ENCODE data around the gene ZNF423.

The ZNF423 gene

GRCh38 chr16:49636608-49637007 is 219.3 kb downstream of the ZNF423 start:
- DNase-seq = no peak

- DNase-seq = no peak
These were observed 220.0 kb downstream of the ZNF423 start for GRCh38 chr16:49635591-49636581.

GRCh38 chr16:49635009-49635350 is 220.9 kb downstream of the ZNF423 start:
- DNase-seq = no peak

GRCh38 chr16:49634235-49635008 is 221.5 kb downstream of the ZNF423 start:
- DNase-seq = no peak

- DNase-seq = no peak
These were observed 223.1 kb downstream of the ZNF423 start for GRCh38 chr16:49632795-49633184.

GRCh38 chr16:49632086-49632794 is 223.7 kb downstream of the ZNF423 start:
- DNase-seq = no peak

GRCh38 chr16:49631187-49632041 is 224.5 kb downstream of the ZNF423 start:
- no peak for DNase-seq

GRCh38 chr16:49630783-49631182 is 225.1 kb downstream of the ZNF423 start:
- DNase-seq = no peak

GRCh38 chr16:49629851-49630250 is 226.1 kb downstream of the ZNF423 start:
- no peak for DNase-seq

- no peak for DNase-seq
These were observed 227.8 kb downstream of the ZNF423 start for GRCh38 chr16:49628148-49628547.

GRCh38 chr16:49625311-49626065 is 230.4 kb downstream of the ZNF423 start:
- no peak for DNase-seq

- no peak for DNase-seq
These were observed 232.2 kb downstream of the ZNF423 start for GRCh38 chr16:49623501-49624266.

- DNase-seq = no peak
These were observed 233.2 kb downstream of the ZNF423 start for GRCh38 chr16:49622421-49623402.

GRCh38 chr16:49622084-49622390 is 233.9 kb downstream of the ZNF423 start:
- no peak for DNase-seq

GRCh38 chr16:49621241-49622083 is 234.4 kb downstream of the ZNF423 start:
- DNase-seq = no peak

GRCh38 chr16:49620869-49621240 is 235.1 kb downstream of the ZNF423 start:
- no peak for DNase-seq

GRCh38 chr16:49620158-49620868 is 235.6 kb downstream of the ZNF423 start:
- no peak for DNase-seq

- DNase-seq = no peak
These were observed 236.1 kb downstream of the ZNF423 start for GRCh38 chr16:49619811-49620157.

Data from COR-L47 (cell line).